Hematopoietic multipotent progenitor cell treated with erythropoietin and hydrocortisone succinate and interleukin-3 and kit ligand, for 6 days (in vitro differentiated cells): ENCODE results near the gene EFNA2.

Experiments used
- DNase-seq: peaks from one replicate; pipeline ENCODE4 v3.0.0-alpha.2; 2015

The EFNA2 gene

GRCh38 chr19:1272423-1273262 is 13.0 kb upstream of the EFNA2 start:
- DNase-seq: no peak

GRCh38 chr19:1273263-1274041 is 12.2 kb upstream of the EFNA2 start:
- DNase-seq: no peak

GRCh38 chr19:1274081-1274851 is 11.4 kb upstream of the EFNA2 start:
- no peak for DNase-seq

- DNase-seq: no peak
Measured at GRCh38 chr19:1274852-1275259, 10.8 kb upstream of the EFNA2 start.

- DNase-seq: peak; percentile 98
Measured at GRCh38 chr19:1275260-1275975, 10.3 kb upstream of the EFNA2 start, which contains the start of gene FAM174C. TSS of gene FAM174C (plus strand) at chr19:1275530. CDS start at chr19:1275550, 20 bp downstream.

- no peak for DNase-seq
Measured at GRCh38 chr19:1275976-1276627, 9.6 kb upstream of the EFNA2 start.

- DNase-seq: no peak
Measured at GRCh38 chr19:1276628-1277022, 9.0 kb upstream of the EFNA2 start.

- no peak for DNase-seq
Measured at GRCh38 chr19:1277061-1277460, 8.6 kb upstream of the EFNA2 start.

GRCh38 chr19:1278074-1278473 is 7.6 kb upstream of the EFNA2 start:
- DNase-seq: no peak

- DNase-seq: no peak
Measured at GRCh38 chr19:1278713-1279660, 6.7 kb upstream of the EFNA2 start.

GRCh38 chr19:1279782-1280341 is 5.8 kb upstream of the EFNA2 start:
- peak; percentile 90 for DNase-seq

- DNase-seq: no peak
Measured at GRCh38 chr19:1280636-1281568, 4.8 kb upstream of the EFNA2 start.

GRCh38 chr19:1281569-1282287 is 3.9 kb upstream of the EFNA2 start:
- no peak for DNase-seq

- no peak for DNase-seq
Measured at GRCh38 chr19:1282588-1283206, 3.0 kb upstream of the EFNA2 start.

GRCh38 chr19:1283207-1283916 is 2.3 kb upstream of the EFNA2 start:
- DNase-seq: no peak

GRCh38 chr19:1283917-1284292 is 1.8 kb upstream of the EFNA2 start:
- no peak for DNase-seq

- no peak for DNase-seq
Measured at GRCh38 chr19:1284293-1284978, 1.2 kb upstream of the EFNA2 start.
